Gastrocnemius medialis (tissue), 4 donors: ENCODE measurements around the gene COLEC12.

Experiments
- POLR2A ChIP-seq, 2 donors: fragments of 450-650 bp; IDR thresholded peaks; one replicate each; pipeline ENCODE4 v1.6.1; 2017; ENCODE audit warnings: antibody characterized with exemption in 2 of 2, mild to moderate bottlenecking in 2 of 2, moderate library complexity in 2 of 2
- TF ChIP-seq, protein P1 (sequence below), 5 experiments: fragments of 450-650 bp in 3 of 5; fragments of 200-600 bp in 2 of 5; sonication (generic) in 2 of 5; IDR thresholded peaks in 4 of 5; conservative IDR thresholded peaks in 1 of 5; 1 replicate in 4 of 5; 2 replicates in 1 of 5; pipeline ENCODE4 v1.5.1; 2016 to 2019; ENCODE audit warnings: antibody characterized with exemption in 5 of 5, mild to moderate bottlenecking in 3 of 5, moderate library complexity in 3 of 5

DNA sequence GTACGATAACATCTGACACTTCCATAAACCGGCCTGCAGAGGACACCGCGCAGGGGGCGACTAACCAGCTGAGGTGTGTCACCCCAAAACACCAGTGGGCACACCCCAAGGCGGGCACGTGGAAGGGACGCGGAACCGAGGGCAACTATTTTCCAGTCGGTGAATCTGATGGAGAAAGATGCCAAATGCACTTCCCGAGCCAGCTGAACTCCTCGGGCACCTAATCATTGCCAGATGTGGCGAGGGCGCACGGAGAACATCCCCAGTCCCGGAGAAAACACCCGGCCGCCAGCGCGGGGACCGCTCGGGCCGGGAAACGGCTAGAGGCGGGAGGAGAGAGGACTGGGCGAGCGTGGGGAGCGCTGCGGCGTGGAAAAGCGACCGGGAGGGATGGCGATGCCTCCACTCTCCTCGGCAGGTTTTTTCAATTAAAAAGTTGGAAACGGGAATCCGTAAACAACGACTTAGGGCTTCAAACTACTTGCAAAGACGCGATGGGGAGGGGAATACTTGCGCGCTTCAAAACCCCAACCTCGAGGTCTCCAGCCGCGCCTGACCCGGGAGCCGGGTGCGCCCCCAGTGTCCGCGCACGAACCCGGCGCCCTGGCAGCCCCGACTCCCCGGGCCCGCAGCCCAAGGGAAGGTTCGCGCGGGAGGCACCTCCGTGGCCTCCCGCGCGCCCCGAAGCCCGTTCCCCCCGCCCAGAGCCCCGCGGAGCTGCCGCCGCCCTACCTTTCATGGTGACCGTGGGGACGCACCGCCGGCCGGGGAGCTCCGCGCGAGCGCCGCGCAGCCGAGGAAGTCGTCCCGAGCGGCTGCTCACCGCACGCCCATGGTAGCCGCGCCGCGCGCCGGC lies 497 bp downstream of the COLEC12 start:
- TF ChIP-seq, protein P1, sequence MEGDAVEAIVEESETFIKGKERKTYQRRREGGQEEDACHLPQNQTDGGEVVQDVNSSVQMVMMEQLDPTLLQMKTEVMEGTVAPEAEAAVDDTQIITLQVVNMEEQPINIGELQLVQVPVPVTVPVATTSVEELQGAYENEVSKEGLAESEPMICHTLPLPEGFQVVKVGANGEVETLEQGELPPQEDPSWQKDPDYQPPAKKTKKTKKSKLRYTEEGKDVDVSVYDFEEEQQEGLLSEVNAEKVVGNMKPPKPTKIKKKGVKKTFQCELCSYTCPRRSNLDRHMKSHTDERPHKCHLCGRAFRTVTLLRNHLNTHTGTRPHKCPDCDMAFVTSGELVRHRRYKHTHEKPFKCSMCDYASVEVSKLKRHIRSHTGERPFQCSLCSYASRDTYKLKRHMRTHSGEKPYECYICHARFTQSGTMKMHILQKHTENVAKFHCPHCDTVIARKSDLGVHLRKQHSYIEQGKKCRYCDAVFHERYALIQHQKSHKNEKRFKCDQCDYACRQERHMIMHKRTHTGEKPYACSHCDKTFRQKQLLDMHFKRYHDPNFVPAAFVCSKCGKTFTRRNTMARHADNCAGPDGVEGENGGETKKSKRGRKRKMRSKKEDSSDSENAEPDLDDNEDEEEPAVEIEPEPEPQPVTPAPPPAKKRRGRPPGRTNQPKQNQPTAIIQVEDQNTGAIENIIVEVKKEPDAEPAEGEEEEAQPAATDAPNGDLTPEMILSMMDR (IDR thresholded peaks at IDR 0.05 in 4 of 5, conservative IDR thresholded peaks at IDR 0.05 in 1 of 5) = no peak
- no peak for TF ChIP-seq POLR2A (IDR thresholded peaks at IDR 0.05)
